Chondrocyte (in vitro differentiated cells): ENCODE results near the gene EMD. TPM values are rescaled to one million over a fixed set of nuclear protein-coding genes. Genes with fewer than 3 reads are reported as not detected.

Experiments
- DNase-seq: peaks from one replicate; pipeline ENCODE4 v3.0.0; 2021; ENCODE audit warnings: mixed read lengths, low spot score
- H3K27ac Mint-ChIP-seq: one replicate; pipeline ENCODE4 v1.8.0; 2021; ENCODE audit warnings: mild to moderate bottlenecking, moderate library complexity, mixed read lengths; ENCODE audit not compliant: unreplicated experiment
- H3K27me3 Mint-ChIP-seq: 2 replicates; pipeline ENCODE4 v1.8.0; 2021; ENCODE audit warnings: low read depth, mixed read lengths
- H3K36me3 Mint-ChIP-seq: 2 replicates; pipeline ENCODE4 v1.8.0; 2021; ENCODE audit warnings: low read depth, mixed read lengths
- H3K4me1 Mint-ChIP-seq: 2 replicates; pipeline ENCODE4 v1.8.0; 2021; ENCODE audit warnings: low read depth, mild to moderate bottlenecking, mixed read lengths
- H3K4me3 Mint-ChIP-seq: one replicate; pipeline ENCODE4 v1.8.0; 2021; ENCODE audit warnings: mild to moderate bottlenecking, moderate library complexity, mixed read lengths; ENCODE audit not compliant: unreplicated experiment
- H3K9me3 Mint-ChIP-seq: 2 replicates; pipeline ENCODE4 v1.8.0; 2021; ENCODE audit warnings: low read depth, mixed read lengths
- total RNA-seq: library from RNA; stranded (reverse); gene quantifications from 3 replicates; pipeline ENCODE4 v1.2.1, GENCODE V29; 2021
- TF ChIP-seq, protein P1 (sequence below): fragments of 200-600 bp; sonication (generic); IDR thresholded peaks from 2 replicates; pipeline ENCODE4 v1.5.0; 2021; ENCODE audit warnings: antibody characterized with exemption, mild to moderate bottlenecking, moderate library complexity

The EMD gene
- total RNA-seq, 1 donor from 2014 or later, result 81.1 TPM

DNA sequence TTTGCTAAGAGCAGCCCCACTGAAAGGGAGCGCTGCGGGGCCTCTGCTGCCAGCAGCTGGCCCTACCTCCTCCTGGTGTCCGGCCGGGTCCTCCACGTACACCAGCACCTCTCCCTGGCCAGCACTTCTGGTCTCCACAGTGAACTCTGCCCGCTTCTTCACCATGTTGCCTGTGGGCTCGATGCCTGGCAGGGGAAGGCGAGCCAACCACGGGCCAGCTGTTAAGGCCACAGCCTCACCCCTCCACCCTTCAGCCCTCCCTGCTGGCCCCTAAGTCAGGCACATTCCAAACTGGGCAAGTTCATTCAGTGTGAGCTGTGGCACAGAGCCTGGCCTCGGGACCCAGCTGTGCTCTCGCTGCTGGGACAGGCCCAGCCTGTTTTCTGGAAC is 12.4 kb upstream of the EMD start:
- TF ChIP-seq, protein P1, sequence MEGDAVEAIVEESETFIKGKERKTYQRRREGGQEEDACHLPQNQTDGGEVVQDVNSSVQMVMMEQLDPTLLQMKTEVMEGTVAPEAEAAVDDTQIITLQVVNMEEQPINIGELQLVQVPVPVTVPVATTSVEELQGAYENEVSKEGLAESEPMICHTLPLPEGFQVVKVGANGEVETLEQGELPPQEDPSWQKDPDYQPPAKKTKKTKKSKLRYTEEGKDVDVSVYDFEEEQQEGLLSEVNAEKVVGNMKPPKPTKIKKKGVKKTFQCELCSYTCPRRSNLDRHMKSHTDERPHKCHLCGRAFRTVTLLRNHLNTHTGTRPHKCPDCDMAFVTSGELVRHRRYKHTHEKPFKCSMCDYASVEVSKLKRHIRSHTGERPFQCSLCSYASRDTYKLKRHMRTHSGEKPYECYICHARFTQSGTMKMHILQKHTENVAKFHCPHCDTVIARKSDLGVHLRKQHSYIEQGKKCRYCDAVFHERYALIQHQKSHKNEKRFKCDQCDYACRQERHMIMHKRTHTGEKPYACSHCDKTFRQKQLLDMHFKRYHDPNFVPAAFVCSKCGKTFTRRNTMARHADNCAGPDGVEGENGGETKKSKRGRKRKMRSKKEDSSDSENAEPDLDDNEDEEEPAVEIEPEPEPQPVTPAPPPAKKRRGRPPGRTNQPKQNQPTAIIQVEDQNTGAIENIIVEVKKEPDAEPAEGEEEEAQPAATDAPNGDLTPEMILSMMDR, result no peak
- Mint-ChIP-seq H3K27me3 (no peaks in the 10 kb centered on the region), H3K4me3 (peak overlapping the region; percentile 44), H3K9me3 (no peaks in the 10 kb centered on the region), H3K27ac (peak overlapping the region; percentile 61), H3K36me3 (peaks cover 20% of the 10 kb centered on the region), H3K4me1 (peaks cover 31% of the 10 kb centered on the region)
- no peak for DNase-seq

DNA sequence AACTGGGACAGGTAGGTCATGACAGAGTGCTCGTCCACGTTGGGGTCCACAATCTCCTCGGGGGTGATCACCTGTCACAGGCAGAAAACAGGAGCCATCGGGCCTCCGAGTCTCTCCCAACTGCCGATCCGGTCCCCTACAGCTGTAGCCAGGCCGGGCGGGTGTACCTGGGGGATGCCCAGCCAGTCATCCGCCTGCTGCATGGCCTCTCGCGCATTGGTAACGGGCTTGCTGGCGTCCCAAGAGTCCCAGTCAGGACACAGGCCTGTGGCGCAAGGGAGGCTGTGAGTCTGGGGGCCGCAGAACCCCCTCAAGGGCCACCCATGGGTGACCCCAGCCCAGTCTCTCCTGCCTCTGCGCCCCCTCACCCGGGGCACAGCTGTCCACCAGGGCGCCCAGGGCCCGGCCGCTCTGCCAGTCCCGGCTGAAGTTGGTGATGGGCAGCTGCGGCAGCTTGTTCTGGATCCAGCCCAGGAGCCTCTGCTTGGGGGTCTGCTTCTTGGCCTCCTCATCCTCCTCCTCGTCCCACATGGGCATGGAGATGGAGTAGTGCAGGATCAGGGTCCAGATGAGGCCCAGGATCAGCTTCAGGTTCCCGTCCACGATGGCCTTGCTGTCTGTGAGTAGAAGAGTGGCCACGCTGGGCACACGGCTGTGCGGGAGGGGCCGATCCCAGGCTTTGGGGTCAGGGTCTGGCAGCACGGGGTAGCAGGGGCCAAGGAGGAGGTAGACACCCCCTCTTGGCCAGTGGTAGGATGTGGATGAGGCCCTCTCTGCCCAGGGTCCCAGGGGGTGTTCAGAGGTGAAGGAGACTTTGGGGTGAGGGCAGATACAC is 11.4 kb upstream of the EMD start:
- no peaks in the 10 kb centered on the region for H3K27me3 Mint-ChIP-seq
- DNase-seq, result no peak
- peak overlapping the region; percentile 88 for H3K27ac Mint-ChIP-seq
- H3K36me3 Mint-ChIP-seq, result peaks cover 19% of the 10 kb centered on the region
- no peaks in the 10 kb centered on the region for H3K9me3 Mint-ChIP-seq
- H3K4me1 Mint-ChIP-seq, result peaks cover 35% of the 10 kb centered on the region
- H3K4me3 Mint-ChIP-seq, result peak overlapping the region; percentile 87
- TF ChIP-seq, protein P1, result no peak

DNA sequence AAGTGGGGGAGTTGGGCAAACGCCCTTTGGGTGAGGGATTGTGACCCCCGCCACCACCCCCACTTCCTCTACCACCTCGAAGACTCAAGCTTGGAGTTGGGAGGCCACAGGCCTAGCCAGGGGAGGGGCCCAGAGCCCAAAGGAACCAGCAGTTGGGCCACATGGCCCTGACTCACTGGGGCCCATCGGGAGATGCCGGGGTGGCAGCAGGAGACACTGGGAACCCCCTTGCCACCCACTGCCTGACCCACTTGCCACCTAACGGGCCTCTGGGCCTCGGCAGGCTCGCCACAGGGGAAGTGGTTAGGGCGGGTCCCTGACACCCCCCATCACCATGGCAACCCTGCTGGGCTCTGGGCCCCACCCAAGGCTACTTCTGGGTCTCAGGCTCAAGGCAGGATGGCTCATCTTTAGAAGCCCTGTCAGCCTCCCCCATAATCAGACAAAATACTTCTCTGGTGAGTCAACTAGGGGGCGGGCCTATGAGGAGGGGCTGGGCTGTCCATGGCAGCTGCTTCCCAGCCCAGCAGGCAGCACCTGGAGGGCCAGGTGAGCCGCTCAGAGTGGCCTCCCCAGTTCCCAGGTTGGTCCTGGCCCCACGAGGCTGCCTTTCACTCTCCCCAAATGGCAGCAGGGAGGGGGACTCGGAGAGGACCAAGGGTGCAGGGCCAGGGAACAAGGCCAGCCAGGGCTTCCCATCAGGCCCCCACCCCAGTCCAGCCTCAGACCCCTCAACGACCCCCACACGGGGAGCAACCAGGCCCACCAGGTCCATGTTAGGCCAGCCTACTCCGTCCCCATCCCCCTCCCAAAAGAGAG is 10.3 kb upstream of the EMD start:
- Mint-ChIP-seq H3K27ac (peak overlapping the region; percentile 88), H3K36me3 (peaks cover 15% of the 10 kb centered on the region), H3K27me3 (no peaks in the 10 kb centered on the region), H3K4me3 (peak overlapping the region; percentile 87), H3K9me3 (no peaks in the 10 kb centered on the region), H3K4me1 (peaks cover 30% of the 10 kb centered on the region)
- TF ChIP-seq, protein P1, result no peak
- DNase-seq, result no peak

DNA sequence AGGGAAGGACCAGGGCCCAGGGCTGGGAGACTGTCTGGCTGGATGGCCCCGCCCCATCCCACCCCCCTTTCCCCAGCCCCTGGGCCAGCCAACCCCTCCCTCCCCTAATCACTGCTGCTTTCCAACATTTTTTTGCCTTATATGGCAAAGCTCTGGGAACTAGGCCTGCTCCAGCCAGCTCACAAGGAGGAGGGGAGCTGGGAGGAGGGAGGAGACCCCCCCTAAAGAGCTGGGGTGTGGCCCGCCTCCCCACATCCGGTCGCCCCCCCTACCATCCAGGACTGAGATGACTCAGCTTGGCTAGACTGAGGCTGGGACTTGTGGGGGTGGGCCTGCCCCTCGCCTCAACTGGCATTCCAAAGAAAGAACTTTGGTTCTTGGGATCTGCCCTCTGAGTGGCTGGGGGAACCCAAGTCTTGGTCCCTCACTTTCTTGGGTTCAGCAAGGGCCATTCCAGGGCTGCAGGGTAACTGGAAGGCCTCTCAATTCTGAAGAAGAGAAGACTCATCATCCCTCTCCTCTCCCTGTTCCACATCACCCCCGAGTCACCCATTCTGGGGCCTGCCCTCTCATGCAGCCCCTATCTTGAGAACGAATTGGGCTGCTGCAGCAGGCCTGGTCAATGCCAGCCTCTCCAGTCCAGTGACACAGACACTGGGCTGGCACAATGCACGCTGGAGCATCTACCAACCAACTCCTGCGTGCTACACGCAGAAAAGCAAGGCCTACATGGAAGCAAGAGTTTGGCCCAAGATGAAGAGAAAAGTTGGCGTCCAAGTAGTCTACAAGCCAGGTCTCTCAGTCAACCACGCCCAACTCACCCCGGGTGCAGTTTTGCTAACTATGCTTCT is 9.4 kb upstream of the EMD start:
- TF ChIP-seq, protein P1, result no peak
- peak overlapping the region; percentile 88 for H3K27ac Mint-ChIP-seq
- H3K4me3 Mint-ChIP-seq, result peak overlapping the region; percentile 87
- H3K4me1 Mint-ChIP-seq, result peaks cover 28% of the 10 kb centered on the region
- H3K9me3 Mint-ChIP-seq, result no peaks in the 10 kb centered on the region
- DNase-seq, result no peak
- no peaks in the 10 kb centered on the region for H3K27me3 Mint-ChIP-seq
- H3K36me3 Mint-ChIP-seq, result peaks cover 14% of the 10 kb centered on the region
